8988T (cell line): ENCODE results near the gene SMO.
"Not testable (repeated sequence)": the region's sequence is repeated elsewhere in the genome, so short reads cannot be mapped to it uniquely, and the experiment has no call there.

Experiments used
- DNase-seq: peaks from one replicate; pipeline ENCODE4 v3.0.0; 2011

SMO gene

DNA sequence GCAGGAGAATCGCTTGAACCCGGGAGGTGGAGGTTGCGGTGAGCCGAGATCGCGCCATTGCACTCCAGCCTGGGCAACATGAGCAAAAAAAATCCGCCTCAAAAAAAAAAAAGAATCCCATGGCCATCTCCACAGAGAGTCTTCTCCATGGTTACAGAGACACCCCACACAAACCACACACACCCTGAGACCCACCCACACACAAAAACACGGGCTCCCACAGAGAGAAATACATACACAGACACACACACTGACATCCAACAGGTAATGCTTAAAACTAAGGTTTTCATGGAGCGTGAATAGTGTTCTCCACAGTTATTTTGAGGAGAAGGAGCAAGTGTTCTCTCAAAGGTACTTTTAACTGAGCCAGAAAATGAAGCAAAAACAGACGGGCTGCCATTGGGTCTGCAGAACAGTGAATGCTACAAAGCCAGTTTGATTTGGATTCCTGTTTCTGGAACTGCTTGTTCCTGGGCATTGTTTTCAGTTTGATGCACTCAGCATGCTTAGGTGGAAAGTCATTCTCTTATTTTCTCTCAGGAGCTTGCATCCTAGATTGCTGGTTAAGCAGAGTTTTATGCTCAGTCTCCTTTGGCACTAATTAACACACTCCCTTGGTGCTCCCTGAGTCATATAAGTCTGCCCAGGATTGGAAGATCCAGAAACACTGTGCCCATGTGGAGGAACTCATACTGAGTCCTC lies 51.8 kb downstream of the SMO start:
- no peak for DNase-seq

DNA sequence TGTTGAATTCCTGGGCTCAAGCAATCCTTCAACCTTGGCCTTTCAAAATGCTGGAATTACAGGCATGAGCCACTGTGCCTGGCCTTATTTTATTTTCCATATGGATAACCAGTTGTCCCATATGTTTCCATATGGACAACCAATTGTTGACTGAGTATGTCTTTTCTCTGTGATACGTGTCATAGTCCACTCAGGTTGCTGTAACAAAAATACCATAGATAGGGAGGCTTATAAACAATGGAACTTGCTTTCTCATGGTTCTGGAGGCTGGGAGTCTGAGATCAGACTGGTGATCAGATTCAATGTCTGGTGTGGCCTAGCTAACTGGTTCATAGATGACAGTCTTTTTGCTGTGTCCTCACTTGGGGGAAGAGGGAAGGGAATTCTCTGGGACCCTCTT lies 55.8 kb downstream of the SMO start:
- DNase-seq = no peak

GRCh38 chr7:129245533-129245932 lies 57.1 kb downstream of the SMO start:
- no peak for DNase-seq

- DNase-seq = no peak
Observed at GRCh38 chr7:129247087-129247486, 58.7 kb downstream of the SMO start.

DNA sequence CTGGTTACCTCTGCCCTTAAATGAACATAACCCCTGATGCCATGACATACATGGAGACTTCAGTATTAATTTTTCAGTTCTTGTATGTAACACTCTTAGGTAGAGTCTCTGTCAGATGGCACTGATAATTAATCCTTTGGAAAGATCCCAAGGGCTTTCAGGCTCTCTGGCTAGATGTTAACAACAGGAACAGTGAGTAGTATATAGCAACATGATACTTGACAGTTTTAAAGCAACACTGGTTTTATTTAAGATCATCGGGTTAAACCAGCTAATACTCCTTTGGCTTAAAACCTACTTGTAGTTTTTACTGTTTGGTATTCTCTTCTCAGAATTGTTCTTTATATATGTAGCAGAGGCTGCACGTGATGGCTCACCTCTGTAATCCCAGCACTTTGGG lies 63.7 kb downstream of the SMO start:
- DNase-seq = no peak

DNA sequence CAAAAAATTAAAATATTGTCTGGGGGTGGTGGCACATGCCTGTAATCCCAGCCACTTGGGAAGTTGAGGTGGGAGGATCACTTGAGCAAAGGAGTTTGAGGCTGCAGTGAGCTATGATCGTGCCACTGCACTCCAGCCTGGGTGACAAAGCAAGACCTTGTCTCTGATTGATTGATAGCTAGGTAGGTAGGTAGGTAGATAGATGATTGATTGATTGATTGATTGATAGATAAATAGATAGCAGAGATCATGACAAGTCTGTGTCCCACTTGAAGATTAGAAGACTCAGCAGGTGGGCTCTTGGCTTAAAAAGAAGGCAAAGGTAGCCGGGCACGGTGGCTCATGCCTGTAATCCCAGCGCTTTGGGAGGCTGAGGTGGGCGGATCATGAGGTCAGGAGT lies 64.2 kb downstream of the SMO start:
- DNase-seq = not testable (repeated sequence)

GRCh38 chr7:129255800-129256199 lies 67.4 kb downstream of the SMO start:
- DNase-seq = no peak

DNA sequence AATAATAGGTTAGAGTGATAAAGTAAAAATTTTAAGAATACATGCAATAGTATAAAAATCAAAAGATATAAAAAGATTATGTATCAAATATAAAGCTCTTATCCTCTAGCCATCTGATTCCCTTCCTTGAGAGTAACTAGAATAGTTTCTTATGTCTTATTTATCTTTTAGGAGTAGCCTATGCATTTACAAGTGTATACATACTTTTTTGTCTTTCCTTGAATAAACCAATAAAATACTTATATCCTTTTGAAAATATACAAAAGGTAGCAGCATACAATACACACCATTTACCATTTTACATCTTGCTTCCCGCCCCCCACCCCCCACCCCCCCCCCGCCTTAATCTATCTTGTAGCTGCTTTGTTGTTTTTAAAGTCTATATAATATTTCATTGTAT lies 67.8 kb downstream of the SMO start:
- DNase-seq = no peak

DNA sequence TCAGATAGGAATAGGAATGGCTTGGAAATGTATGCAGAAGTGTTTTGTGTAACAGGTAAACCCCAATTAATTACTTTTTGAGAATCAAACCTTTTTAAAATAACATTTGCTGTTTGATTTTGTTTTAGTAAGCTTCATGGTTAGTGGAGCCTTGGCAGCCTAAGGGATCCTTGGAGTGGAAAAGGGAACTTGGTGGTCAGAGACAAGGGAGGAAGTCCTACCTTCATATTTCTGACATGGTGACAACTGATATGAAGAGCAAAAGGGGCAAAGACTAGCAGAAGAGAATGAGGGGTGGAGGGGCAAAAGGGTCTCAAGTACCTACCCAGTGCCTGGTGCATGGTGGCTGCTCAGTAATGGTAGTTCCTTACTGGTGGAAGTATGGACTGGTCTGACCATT lies 68.7 kb downstream of the SMO start:
- DNase-seq = no peak

GRCh38 chr7:129258649-129259389 lies 70.4 kb downstream of the SMO start:
- no peak for DNase-seq

DNA sequence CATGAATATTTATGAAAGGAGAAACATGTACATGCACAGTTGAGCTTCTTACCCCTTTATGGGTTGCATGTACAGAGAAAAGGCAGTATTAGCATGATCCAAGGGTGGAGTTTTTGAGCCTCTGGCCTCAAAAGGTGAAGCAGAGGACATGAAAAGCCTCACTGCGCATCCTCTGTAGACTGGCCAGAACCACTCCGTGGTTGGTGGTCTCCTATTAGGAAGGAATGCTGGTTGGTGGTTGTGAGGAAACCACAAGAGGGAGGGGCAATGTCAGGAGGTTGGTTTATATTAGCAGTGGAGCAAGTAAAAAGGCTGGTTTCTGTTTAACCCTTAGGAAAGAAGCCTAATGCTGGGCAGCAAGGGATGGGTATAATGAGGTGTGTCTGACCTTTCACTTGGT lies 73.9 kb downstream of the SMO start:
- DNase-seq = no peak
